Spinal cord (tissue), 10 donors: Measurements from ENCODE around the gene RGP1. TPM values are rescaled to one million over a fixed set of nuclear protein-coding genes. Genes with fewer than 3 reads are reported as not detected.

ENCODE experiments used
- DNase-seq, 6 donors: peaks; one replicate each; pipeline versions ENCODE4 v3.0.0 to v3.0.0-alpha.2; 2013 to 2015; ENCODE audit warnings: low spot score in 6 of 6, low read depth in 4 of 6
- H3K27ac ChIP-seq: one replicate; pipeline ENCODE4 v1.5.1; 2013; ENCODE audit warnings: low read depth, low read length, control low read depth
- H3K27me3 ChIP-seq: one replicate; pipeline ENCODE4 v1.6.1; 2013; ENCODE audit warnings: low read length; ENCODE audit not compliant: control insufficient read depth, insufficient read depth
- H3K36me3 ChIP-seq: one replicate; pipeline ENCODE4 v1.6.1; 2013; ENCODE audit warnings: low read length; ENCODE audit not compliant: control insufficient read depth, insufficient read depth
- H3K4me1 ChIP-seq: one replicate; pipeline ENCODE4 v1.6.1; 2013; ENCODE audit warnings: low read length; ENCODE audit not compliant: control insufficient read depth, insufficient read depth
- H3K4me3 ChIP-seq: one replicate; pipeline ENCODE4 v1.5.1; 2013; ENCODE audit warnings: low read depth, low read length, control low read depth
- H3K9me3 ChIP-seq: one replicate; pipeline ENCODE4 v1.6.1; 2013; ENCODE audit warnings: low read length; ENCODE audit not compliant: control insufficient read depth, insufficient read depth
- WGBS: methylation state at CpG from one replicate; pipeline ENCODE4 v1.1.5; 2013; ENCODE audit warnings: missing lambda C conversion rate; ENCODE audit not compliant: insufficient coverage; 5-methylcytosine and 5-hydroxymethylcytosine counted together
- polyA plus RNA-seq, 2 donors: library from polyadenylated mRNA; unstranded; fragments of 120-200 nt; gene quantifications; one replicate each; pipeline ENCODE4 v1.2.1, GENCODE V29; 2013; ENCODE audit not compliant: insufficient read length in 2 of 2
- total RNA-seq, 2 donors: library from RNA; depleted of rRNA in 1 of 2; stranded (reverse); fragments of 120-200 nt in 1 of 2; fragments of >200 nt in 1 of 2; gene quantifications; one replicate each; pipeline versions ENCODE4 v1.2.3 to v1.2.4, GENCODE V29; 2013 to 2014
- donor health status: healthy.

RGP1 gene
- total and polyA plus RNA-seq, 4 donors: 12.7 to 23.5 (median 21.5) TPM

DNA sequence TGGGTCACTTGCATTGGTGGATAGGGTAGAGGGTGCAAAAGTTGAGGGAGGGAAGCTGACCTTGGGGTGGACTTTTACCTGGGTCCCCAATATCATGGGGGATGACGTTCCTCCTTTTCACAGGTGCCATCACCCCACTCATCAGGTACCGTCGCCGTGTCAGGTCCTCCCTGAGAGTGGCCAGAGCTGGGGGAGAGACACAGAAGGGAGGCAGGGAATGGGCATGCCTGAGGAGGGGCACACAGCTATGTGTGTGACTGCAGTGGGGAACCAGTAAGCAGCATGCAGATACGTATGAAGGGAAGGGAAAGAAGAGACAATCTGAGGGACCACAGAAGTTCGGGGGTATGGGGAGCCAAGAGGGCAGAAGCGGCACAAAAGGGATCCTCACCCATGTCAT, 10.2 kb upstream of the RGP1 start:
- Histone ChIP-seq H3K27me3 (no peaks in the 10 kb centered on the region), H3K9me3 (no peaks in the 10 kb centered on the region), H3K36me3 (peaks cover 80% of the 10 kb centered on the region), H3K4me3 (no peak overlapping the region), H3K4me1 (peaks cover 5% of the 10 kb centered on the region), H3K27ac (no peak overlapping the region)
- WGBS: 98% methylated on average over 3 of the region's 7 CpGs
- DNase-seq: no peak

DNA sequence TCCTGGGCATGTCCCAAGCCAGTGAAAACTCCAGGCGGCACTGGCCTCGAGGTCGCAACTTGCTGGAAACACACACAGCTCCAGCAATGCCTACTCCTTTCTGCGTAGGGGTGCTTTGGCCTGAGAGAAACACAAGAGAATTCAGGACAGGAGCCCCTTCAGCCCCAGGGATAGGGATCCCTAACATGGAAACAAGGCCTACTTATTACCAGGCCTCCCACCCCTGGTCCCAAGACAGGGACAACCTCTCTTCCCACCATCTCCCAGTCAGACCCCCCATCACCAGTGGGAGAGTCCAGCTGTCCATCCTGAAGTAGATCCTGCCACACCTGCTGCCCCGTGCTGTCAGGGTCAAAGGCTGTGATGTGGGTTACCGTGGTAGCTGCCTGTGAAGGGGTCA, 8.8 kb upstream of the RGP1 start:
- Histone ChIP-seq H3K4me3 (no peak overlapping the region), H3K36me3 (peaks cover 89% of the 10 kb centered on the region), H3K27me3 (no peaks in the 10 kb centered on the region), H3K9me3 (no peaks in the 10 kb centered on the region), H3K4me1 (peaks cover 10% of the 10 kb centered on the region), H3K27ac (no peak overlapping the region)
- 95% methylated on average over 6 of the region's 6 CpGs for WGBS
- no peak for DNase-seq

DNA sequence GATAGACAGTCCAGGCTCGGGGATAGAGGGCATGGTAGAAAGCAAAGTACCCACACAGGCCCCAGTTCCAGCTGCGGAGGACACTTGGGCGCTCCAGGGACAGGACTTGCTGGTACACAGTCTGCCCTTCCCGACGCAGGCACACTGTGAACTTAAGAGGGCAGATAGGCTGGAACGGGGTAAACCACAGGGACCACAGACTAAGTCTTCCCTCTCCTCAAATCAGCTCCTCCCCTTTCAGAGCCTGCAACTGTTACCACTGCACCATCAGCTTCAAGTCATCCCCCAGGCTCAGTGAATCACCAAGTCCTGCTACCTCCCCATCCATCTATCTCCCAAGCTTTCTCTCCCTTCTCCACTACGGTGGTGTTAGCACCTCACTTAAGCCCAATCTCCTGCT, 7.3 kb upstream of the RGP1 start:
- H3K27me3 ChIP-seq: no peaks in the 10 kb centered on the region
- no peaks in the 10 kb centered on the region for H3K9me3 ChIP-seq
- 97% methylated on average over 7 of the region's 7 CpGs for WGBS
- H3K27ac ChIP-seq: no peak overlapping the region
- peaks cover 5% of the 10 kb centered on the region for H3K4me1 ChIP-seq
- H3K4me3 ChIP-seq: no peak overlapping the region
- H3K36me3 ChIP-seq: peaks cover 83% of the 10 kb centered on the region
- DNase-seq: no peak

DNA sequence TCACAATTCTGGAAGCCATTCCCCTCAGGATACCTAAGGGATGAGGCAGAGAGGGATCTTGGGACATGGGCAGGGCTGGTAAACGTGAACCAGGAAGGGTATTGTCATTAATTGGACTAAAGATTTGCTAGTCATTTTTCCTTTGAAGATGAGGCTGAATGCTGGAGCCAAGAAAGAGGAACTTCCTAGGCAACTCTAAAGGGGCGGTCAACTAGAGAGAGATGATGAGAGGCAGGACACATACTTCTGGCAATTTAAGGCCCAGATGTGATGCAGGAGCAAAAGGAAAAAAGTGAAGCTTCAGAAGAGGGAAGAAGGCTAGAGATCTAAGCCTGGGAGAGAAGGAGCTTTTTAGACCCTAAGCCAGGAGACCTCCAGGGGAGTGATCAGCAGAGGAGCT, 5.6 kb upstream of the RGP1 start:
- Histone ChIP-seq H3K36me3 (peaks cover 66% of the 10 kb centered on the region), H3K27me3 (no peaks in the 10 kb centered on the region), H3K9me3 (no peaks in the 10 kb centered on the region), H3K4me3 (no peak overlapping the region), H3K27ac (no peak overlapping the region), H3K4me1 (peaks cover 16% of the 10 kb centered on the region)
- DNase-seq: no peak
- 90% methylated on average over 2 of the region's 2 CpGs for WGBS

DNA sequence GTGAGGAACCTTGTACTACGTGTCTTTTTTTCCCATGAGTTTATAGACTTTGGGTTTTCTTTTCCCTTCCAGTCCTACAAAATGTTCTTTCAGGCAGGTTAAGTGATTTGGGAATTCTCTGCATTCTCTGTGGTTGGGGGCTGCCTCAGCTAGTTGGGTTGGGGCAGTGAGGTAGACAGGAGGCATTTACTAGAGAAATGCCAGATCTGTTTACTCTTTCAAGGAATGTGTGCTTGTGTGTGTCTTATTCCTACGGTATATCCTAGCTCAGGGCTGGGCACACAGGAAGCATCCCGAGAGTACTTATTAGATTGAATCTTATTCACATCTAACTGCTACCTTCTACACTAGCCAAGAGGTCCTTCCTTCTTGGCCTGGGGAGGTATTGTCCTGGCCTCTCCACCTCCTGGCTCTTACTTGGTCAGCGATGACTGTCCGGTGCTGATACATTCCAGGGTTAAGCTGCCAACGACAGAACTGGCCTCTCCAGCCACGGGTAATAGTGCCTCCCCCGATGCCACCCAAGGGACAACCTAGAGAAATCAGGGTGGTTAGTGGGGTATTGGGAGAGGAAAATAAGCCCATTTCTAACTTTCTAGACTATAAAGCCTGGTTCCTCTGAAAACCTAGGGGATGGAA, 5.1 kb upstream of the RGP1 start:
- H3K27me3 ChIP-seq: no peaks in the 10 kb centered on the region
- no peaks in the 10 kb centered on the region for H3K9me3 ChIP-seq
- peaks cover 16% of the 10 kb centered on the region for H3K4me1 ChIP-seq
- DNase-seq: no peak
- no peak overlapping the region for H3K4me3 ChIP-seq
- peaks cover 61% of the 10 kb centered on the region for H3K36me3 ChIP-seq
- no peak overlapping the region for H3K27ac ChIP-seq
- 100% methylated on average over 2 of the region's 8 CpGs for WGBS

DNA sequence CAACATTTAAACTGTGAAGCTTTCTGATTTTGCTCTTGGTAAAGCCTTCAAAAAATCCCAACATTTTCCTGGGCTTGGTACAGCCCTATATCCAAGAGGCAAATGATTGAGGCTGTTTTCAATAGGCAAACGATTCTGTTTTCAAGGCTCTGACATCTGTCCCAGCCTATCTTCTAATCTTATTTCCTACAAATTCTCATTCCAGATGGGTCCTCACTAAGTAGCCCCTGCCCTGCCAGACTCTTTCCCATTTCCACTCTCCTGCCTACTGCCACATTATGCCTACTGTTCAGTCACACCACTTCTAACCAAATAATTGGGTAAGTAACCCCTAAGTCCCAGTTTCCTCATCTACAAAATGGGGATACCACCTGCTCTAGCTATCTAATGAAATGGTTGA, 3.5 kb upstream of the RGP1 start:
- Histone ChIP-seq H3K4me1 (peaks cover 30% of the 10 kb centered on the region), H3K9me3 (no peaks in the 10 kb centered on the region), H3K4me3 (no peak overlapping the region), H3K27ac (no peak overlapping the region), H3K36me3 (peaks cover 45% of the 10 kb centered on the region), H3K27me3 (no peaks in the 10 kb centered on the region)
- DNase-seq: no peak
- 79% methylated on average over 1 of the region's 1 CpG for WGBS

DNA sequence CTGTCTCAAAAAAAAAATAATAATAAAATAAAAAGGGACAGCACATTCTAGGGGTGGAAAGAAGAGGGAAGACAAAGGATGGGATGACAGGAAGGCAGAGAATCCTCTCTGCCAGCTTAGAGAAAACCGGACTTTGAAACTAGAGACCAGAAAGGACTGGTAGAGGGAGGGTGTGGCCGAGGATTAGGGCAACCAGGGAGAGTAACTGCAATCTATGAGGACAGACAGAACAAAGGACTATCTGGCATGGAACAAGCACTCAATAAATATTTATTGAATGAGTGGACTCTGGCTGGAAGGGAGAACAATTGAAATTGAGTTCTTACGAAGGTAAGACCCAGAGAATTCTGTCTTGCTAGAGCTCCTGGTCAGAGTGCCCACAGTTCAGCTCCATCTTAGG, 2.5 kb upstream of the RGP1 start:
- 64% methylated on average over 1 of the region's 3 CpGs for WGBS
- H3K4me3 ChIP-seq: peak overlapping the region; percentile 81
- no peak for DNase-seq
- no peak overlapping the region for H3K27ac ChIP-seq
- peaks cover 31% of the 10 kb centered on the region for H3K4me1 ChIP-seq
- H3K36me3 ChIP-seq: peaks cover 45% of the 10 kb centered on the region
- H3K27me3 ChIP-seq: no peaks in the 10 kb centered on the region
- H3K9me3 ChIP-seq: no peaks in the 10 kb centered on the region

DNA sequence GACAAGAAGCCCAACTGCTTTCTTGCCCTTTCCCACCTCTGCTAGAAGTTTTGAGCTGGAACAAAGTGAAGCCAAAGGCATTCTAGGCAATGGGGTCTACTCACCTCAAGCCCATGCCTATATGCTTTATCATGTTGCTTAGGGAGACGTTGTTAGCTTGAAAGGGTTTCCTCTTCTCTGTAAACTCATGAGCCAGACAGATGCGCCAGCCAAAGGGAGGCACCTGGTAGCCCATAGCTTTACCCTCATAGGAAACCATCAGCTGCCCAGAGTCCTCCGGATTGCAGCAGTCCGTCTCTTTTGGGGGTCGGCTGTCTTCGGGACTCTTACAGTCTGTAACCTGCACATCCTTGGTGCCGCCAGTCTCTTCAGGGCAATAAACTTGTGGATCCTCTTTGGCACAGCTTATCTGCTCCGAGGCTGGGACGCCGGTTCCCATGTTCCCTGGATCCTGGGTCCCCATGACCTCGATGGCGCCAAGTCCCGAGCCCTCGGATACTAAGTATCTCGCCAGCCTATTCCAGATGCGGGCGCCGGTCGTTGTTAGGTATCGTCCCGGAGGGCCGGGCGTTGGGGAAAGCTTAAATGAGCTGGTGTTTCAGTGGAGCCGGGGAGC, 737 bp upstream of the RGP1 start:
- no peaks in the 10 kb centered on the region for H3K9me3 ChIP-seq
- peaks cover 31% of the 10 kb centered on the region for H3K4me1 ChIP-seq
- H3K27me3 ChIP-seq: no peaks in the 10 kb centered on the region
- DNase-seq: no peak
- H3K27ac ChIP-seq: peak overlapping the region; percentile 50
- 0% methylated on average over 24 of the region's 24 CpGs for WGBS
- H3K4me3 ChIP-seq: peak overlapping the region; percentile 81
- peaks cover 51% of the 10 kb centered on the region for H3K36me3 ChIP-seq

DNA sequence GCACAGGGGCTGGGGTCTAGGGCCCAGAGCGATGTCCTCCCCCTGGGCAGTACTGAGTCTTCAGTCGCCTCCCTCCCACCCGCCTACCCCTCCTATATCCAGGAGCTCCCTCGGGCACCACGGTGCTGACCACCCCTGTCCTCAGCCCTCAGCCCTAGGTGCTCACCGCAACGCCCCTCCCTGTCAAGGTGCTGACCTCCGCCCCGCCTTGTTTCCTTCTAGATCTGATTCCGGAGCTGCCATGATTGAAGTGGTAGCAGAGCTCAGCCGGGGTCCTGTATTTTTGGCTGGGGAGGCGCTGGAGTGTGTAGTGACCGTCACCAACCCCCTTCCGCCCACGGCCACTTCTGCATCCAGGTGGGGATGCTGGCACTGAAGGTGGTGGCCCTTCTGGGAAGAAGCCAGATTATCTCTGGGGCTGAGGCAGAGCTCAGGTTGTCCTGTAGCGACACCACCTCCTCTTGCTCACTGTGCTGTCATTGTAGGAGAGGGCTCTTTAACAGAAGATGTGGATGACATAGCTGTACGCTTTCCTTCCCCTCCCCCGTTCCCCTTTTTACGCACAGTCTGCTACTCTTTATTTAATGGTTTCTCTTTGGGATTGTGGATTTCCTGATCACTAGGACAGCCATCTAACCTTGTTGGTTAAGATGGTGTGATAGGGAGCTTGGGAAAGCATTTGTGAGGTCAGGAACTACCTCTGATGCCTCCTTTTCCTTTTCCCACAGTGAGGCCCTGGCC, 598 bp downstream of the RGP1 start:
- 0% methylated on average over 11 of the region's 19 CpGs for WGBS
- no peaks in the 10 kb centered on the region for H3K9me3 ChIP-seq
- no peaks in the 10 kb centered on the region for H3K27me3 ChIP-seq
- peak overlapping the region; percentile 60 for H3K27ac ChIP-seq
- DNase-seq: peak in 2 of 6 donors; percentile 35 to 55
- peaks cover 51% of the 10 kb centered on the region for H3K36me3 ChIP-seq
- H3K4me1 ChIP-seq: peaks cover 31% of the 10 kb centered on the region
- H3K4me3 ChIP-seq: peak overlapping the region; percentile 83

DNA sequence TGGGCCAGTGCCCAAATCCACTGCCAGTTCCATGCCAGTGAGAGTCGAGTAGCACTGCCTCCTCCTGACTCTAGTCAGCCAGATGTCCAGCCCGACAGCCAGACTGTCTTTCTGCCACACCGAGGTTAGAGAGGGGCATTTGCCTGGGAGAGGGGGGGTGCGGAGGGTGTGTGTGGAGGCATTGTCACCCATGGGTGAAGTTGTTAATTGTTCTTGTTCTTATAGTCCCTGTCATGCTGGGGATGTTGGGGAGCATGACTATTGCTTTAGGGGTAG, 1.1 kb downstream of the RGP1 start:
- H3K27ac ChIP-seq: peak overlapping the region; percentile 60
- DNase-seq: no peak
- peak overlapping the region; percentile 83 for H3K4me3 ChIP-seq
- H3K27me3 ChIP-seq: no peaks in the 10 kb centered on the region
- no peaks in the 10 kb centered on the region for H3K9me3 ChIP-seq
- H3K4me1 ChIP-seq: peaks cover 27% of the 10 kb centered on the region
- WGBS: 54% methylated on average over 3 of the region's 4 CpGs
- H3K36me3 ChIP-seq: peaks cover 46% of the 10 kb centered on the region
